ENCODE data around the gene WDR43.

Gene WDR43

DNA sequence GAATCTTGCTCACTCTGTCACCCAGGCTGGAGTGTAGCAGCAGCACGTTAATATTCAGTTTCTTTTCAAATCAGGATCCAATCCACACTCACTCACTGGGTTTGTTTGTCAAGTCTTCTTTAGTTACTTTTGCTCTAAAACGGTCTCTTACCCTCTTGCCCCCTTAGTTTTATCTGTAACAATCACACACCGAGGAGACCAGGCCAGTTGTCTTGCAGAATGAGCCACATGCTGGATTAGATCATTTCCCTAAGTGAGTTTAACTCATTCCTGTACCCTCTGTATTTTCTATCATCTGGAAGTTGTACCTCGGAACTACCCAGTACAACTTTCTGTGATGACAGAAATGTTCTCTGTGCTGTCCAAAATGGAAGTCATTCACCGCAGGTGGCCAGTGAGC, 65.9 kb downstream of the WDR43 start:
- no peak for DNase-seq (ENCODE audit: low read depth, low spot score)
- in situ Hi-C loops (cut with HindIII; ENCODE audit: low sequenced_read_pairs) = no loop called here
- H3K4me3 ChIP-seq (ENCODE audit: low read depth, low read length) = no peak overlapping the region
- TF ChIP-seq, protein P1, sequence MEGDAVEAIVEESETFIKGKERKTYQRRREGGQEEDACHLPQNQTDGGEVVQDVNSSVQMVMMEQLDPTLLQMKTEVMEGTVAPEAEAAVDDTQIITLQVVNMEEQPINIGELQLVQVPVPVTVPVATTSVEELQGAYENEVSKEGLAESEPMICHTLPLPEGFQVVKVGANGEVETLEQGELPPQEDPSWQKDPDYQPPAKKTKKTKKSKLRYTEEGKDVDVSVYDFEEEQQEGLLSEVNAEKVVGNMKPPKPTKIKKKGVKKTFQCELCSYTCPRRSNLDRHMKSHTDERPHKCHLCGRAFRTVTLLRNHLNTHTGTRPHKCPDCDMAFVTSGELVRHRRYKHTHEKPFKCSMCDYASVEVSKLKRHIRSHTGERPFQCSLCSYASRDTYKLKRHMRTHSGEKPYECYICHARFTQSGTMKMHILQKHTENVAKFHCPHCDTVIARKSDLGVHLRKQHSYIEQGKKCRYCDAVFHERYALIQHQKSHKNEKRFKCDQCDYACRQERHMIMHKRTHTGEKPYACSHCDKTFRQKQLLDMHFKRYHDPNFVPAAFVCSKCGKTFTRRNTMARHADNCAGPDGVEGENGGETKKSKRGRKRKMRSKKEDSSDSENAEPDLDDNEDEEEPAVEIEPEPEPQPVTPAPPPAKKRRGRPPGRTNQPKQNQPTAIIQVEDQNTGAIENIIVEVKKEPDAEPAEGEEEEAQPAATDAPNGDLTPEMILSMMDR (IDR thresholded peaks at IDR 0.05; ENCODE audit: low read depth, low read length) = no peak

DNA sequence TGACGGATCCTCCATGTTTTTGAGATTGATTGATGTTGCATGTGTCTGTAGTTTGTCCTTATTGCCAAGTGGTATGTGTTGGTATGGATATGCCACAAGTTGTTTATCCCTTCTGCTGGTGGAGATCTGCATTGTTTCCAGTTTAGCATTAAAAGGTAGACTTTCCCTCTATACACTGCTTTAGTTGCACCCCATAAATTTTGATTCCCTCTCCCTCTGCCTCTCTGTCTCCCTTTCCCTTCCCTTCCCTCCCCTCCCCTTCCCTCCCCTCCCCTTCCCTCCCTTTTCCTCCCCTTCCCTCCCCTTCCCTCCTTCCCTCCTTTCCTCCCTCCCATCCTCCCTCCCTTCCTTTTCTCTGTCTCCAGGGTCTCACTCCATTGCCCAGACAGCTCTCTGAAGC, 68.0 kb downstream of the WDR43 start:
- in situ Hi-C loops (cut with HindIII; ENCODE audit: low sequenced_read_pairs) = no loop called here
- no peak overlapping the region for H3K4me3 ChIP-seq (ENCODE audit: low read depth, low read length)
- no peak for DNase-seq (ENCODE audit: low read depth, low spot score)
- TF ChIP-seq, protein P1 (IDR thresholded peaks at IDR 0.05; ENCODE audit: low read depth, low read length) = no peak

DNA sequence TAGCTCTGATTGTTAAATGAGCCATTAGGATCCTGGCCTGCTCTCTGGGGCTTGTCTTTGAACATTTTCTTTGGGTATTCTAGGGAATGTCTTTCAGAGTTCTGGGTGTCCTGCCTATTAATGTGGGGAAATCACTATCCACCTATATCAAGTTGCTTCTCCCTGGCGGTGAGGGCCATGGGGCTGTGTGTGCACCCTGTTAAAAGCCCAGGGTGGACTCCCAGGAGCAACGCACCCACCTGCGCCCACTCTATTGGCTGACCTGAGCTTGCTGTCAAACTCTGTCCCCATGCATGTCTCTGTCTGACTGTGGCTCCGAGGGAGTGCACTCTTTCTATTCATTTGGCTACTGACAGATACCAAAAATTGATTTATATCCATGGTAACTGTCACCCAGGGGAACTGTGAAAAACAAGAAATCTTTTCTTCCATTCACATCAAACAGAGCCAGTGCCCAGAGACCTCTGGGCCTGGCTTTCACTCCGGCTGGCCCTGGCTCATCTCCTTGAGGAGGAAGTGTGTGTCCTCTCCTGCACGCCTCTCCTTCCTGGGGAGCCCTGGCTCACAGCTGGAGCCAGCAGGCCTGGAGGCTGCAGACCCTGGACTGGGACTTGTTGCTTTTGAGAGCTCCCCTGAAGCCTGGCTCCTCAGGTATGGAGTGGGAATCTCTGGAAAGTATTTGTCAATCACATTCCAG, 76.1 kb downstream of the WDR43 start:
- H3K4me3 ChIP-seq (ENCODE audit: low read depth, low read length) = no peak overlapping the region
- TF ChIP-seq, protein P1 (IDR thresholded peaks at IDR 0.05; ENCODE audit: low read depth, low read length) = no peak
- no peak for DNase-seq (ENCODE audit: low read depth, low spot score)
- in situ Hi-C loops (cut with HindIII; ENCODE audit: low sequenced_read_pairs) = no loop called here

DNA sequence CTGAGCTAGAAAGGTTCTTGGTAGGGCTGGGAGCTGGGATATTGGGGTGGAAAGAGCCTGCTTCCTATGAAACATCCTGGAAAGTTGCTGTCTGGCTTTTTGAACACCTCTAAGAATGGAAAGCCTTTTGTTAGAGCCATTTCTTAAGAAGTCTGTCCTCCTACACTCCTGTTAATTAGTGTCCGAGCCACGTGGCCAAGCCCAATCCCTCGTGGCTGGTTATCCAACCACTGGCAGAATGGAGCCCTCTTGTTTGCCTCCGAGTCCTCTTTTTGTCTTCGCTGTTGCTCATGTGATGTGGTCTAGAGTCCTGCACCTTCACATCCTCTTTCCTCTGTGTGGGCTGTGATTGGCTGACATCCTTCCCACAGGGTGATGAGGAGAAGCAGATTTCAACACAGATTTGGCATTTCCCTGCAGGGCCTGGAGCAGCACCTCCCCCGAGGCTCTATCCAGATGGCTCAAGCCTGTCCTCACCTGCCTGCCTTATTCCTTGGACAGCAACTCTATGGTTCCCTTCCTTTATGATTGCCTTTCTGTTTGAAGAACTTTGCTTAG, 78.4 kb downstream of the WDR43 start:
- no peak for DNase-seq (ENCODE audit: low read depth, low spot score)
- TF ChIP-seq, protein P1 (IDR thresholded peaks at IDR 0.05; ENCODE audit: low read depth, low read length) = no peak
- H3K4me3 ChIP-seq (ENCODE audit: low read depth, low read length) = no peak overlapping the region
- in situ Hi-C loops (cut with HindIII; ENCODE audit: low sequenced_read_pairs) = no loop called here

DNA sequence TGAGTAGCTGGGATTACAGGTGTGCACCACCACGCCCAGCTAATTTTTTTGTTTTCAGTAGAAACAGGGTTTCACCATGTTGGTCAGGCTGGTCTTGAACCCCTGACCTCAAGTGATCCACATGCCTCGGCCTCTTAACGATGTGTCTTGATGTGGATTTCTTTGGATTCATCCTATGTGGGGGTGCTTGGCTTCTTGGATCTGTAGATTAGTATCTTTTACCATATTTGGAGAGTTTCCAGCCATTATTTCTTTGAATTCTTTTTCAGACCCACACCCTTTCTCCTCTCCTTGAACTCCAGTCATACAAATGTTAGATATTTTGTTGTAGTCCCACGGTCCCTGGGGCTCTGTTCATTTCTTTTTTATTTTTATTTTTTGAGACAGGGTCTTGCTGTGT, 79.8 kb downstream of the WDR43 start:
- in situ Hi-C loops (cut with HindIII; ENCODE audit: low sequenced_read_pairs) = no loop called here
- H3K4me3 ChIP-seq (ENCODE audit: low read depth, low read length) = no peak overlapping the region
- DNase-seq (ENCODE audit: low read depth, low spot score) = no peak
- TF ChIP-seq, protein P1 (IDR thresholded peaks at IDR 0.05; ENCODE audit: low read depth, low read length) = no peak

DNA sequence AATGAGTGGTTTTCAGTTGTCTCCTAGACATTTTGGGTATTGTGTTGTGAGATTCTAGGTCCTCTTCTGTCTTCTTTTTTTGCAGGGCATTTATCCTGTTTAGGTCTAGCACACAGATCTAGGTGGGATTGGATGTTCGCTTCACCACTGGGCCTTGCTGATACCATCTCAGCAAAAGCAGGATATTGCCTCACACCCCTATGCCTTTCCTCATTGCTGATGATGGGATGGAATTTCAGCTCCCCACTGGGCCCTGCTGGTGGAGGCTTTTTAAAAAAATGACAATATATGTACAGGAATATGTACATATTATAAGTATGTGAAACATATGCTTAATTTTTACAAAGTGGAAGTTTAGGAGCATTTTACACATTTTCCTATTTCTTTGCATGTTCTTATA, 81.2 kb downstream of the WDR43 start:
- TF ChIP-seq, protein P1 (IDR thresholded peaks at IDR 0.05; ENCODE audit: low read depth, low read length) = no peak
- in situ Hi-C loops (cut with HindIII; ENCODE audit: low sequenced_read_pairs) = no loop called here
- no peak overlapping the region for H3K4me3 ChIP-seq (ENCODE audit: low read depth, low read length)
- no peak for DNase-seq (ENCODE audit: low read depth, low spot score)

All from astrocyte of the spinal cord (primary cell).